Thyroid gland (tissue), 4 donors: ENCODE results near the gene PHLPP2. TPM values are rescaled to one million over a fixed set of nuclear protein-coding genes. Genes with fewer than 3 reads are reported as not detected.

Experiments used
- DNase-seq, 2 donors: peaks; one replicate each; pipeline ENCODE4 v3.0.0-alpha.2; 2019
- H3K27ac ChIP-seq, 3 donors: fragments of 200-600 bp; sonication (generic); 1 replicate in 2 of 3; 2 replicates in 1 of 3; pipeline ENCODE4 v1.5.1; 2016 to 2019; ENCODE audit warnings: mild to moderate bottlenecking in 1 of 3, moderate library complexity in 1 of 3
- H3K27me3 ChIP-seq: fragments of 200-600 bp; sonication (generic); one replicate; pipeline ENCODE4 v1.5.1; 2019
- H3K36me3 ChIP-seq, 2 donors: fragments of 200-600 bp; sonication (generic); one replicate each; pipeline ENCODE4 v1.5.1; 2016 to 2019
- H3K4me1 ChIP-seq, 2 donors: fragments of 200-600 bp; sonication (generic); one replicate each; pipeline ENCODE4 v1.5.1; 2017 to 2019
- H3K4me3 ChIP-seq, 3 donors: fragments of 200-600 bp; sonication (generic); replicated peaks in 1 of 3; 1 replicate in 2 of 3; 2 replicates in 1 of 3; pipeline ENCODE4 v1.5.1; 2016; ENCODE audit warnings: mild to moderate bottlenecking in 1 of 3
- H3K9me3 ChIP-seq: fragments of 200-600 bp; sonication (generic); one replicate; pipeline ENCODE4 v1.5.1; 2017
- CTCF ChIP-seq, 6 experiments: fragments of 200-600 bp in 3 of 6; fragments of 450-650 bp in 3 of 6; sonication (generic) in 3 of 6; IDR thresholded peaks; one replicate each; pipeline ENCODE4 v1.5.1; 2016 to 2019; ENCODE audit warnings: antibody characterized with exemption in 6 of 6, mild to moderate bottlenecking in 2 of 6, inconsistent platforms in 1 of 6, moderate library complexity in 1 of 6
- POLR2A ChIP-seq, 2 donors: fragments of 450-650 bp; IDR thresholded peaks; one replicate each; pipeline ENCODE4 v1.6.1; 2017; ENCODE audit warnings: antibody characterized with exemption in 2 of 2, mild to moderate bottlenecking in 2 of 2, moderate library complexity in 1 of 2
- WGBS, 2 donors: methylation state at CpG; one replicate each; pipeline ENCODE4 v1.1.5; 2017; 5-methylcytosine and 5-hydroxymethylcytosine counted together
- intact Hi-C: fragments of 100-400 bp; cut with DNase I; formaldehyde crosslinking; loops from one replicate; pipeline ENCODE4 v1.15.1; 2023
- total RNA-seq, 4 donors: library from RNA; depleted of rRNA; stranded (reverse); fragments of >200 nt; gene quantifications; one replicate each; pipeline ENCODE4 v1.2.3, GENCODE V29; 2016

The PHLPP2 gene
- total RNA-seq, 4 donors from 2014 or later: 17.7 to 36.9 (median 21.8) TPM

GRCh38 chr16:71727551-71728324, 3.2 kb upstream of the PHLPP2 start:
- intact Hi-C loops: no loop called here
- TF ChIP-seq CTCF (IDR thresholded peaks at IDR 0.05): no peak
- TF ChIP-seq POLR2A (IDR thresholded peaks at IDR 0.05): no peak
- Histone ChIP-seq H3K4me3 (no peak overlapping the region), H3K27ac (no peak overlapping the region), H3K4me1 (peaks cover 6% of the 10 kb centered on the region in 2 donors), H3K9me3 (no peaks in the 10 kb centered on the region), H3K27me3 (no peaks in the 10 kb centered on the region), H3K36me3 (peaks cover 14 to 16% of the 10 kb centered on the region in 2 donors)
- DNase-seq: no peak
- 86 to 87% methylated on average over 8 of the region's 8 CpGs for WGBS, 2 donors

- TF ChIP-seq CTCF (IDR thresholded peaks at IDR 0.05): no peak
- no peak for TF ChIP-seq POLR2A (IDR thresholded peaks at IDR 0.05)
- Histone ChIP-seq H3K4me1 (peaks cover 13 to 15% of the 10 kb centered on the region in 2 donors), H3K27ac (no peak overlapping the region), H3K4me3 (no peak overlapping the region), H3K27me3 (no peaks in the 10 kb centered on the region), H3K9me3 (no peaks in the 10 kb centered on the region), H3K36me3 (peaks cover 4 to 5% of the 10 kb centered on the region in 2 donors)
- intact Hi-C loops: no loop called here
- WGBS, 2 donors: 78 to 85% methylated on average over 4 of the region's 4 CpGs
- DNase-seq: no peak
These were observed 2.2 kb upstream of the PHLPP2 start for GRCh38 chr16:71726476-71727315.

GRCh38 chr16:71723537-71724319, 773 bp downstream of the PHLPP2 start:
- Histone ChIP-seq H3K36me3 (no peaks in the 10 kb centered on the region), H3K9me3 (no peaks in the 10 kb centered on the region), H3K27me3 (no peaks in the 10 kb centered on the region), H3K4me1 (peaks cover 32 to 37% of the 10 kb centered on the region in 2 donors), H3K27ac (peak overlapping the region; percentile 73 to 96 (median 87)), H3K4me3 (peak overlapping the region; percentile 13 to 95 (median 56))
- WGBS, 2 donors: 0 to 1% methylated on average over 24 of the region's 104 CpGs
- DNase-seq: peak; percentile 82 to 85
- TF ChIP-seq POLR2A (IDR thresholded peaks at IDR 0.05): peak in 1 of 2 donors; percentile 79
- TF ChIP-seq CTCF (IDR thresholded peaks at IDR 0.05): peak in 3 of 6 experiments; percentile 15 to 45 (median 26)
- intact Hi-C loops: no loop called here

GRCh38 chr16:71722801-71723536, 1.5 kb downstream of the PHLPP2 start:
- H3K36me3 ChIP-seq: no peaks in the 10 kb centered on the region
- no peaks in the 10 kb centered on the region for H3K27me3 ChIP-seq
- peak; percentile 85 to 86 for DNase-seq
- no peaks in the 10 kb centered on the region for H3K9me3 ChIP-seq
- intact Hi-C loops: no loop called here
- WGBS, 2 donors: 1% methylated on average over 23 to 38 of the region's 59 CpGs
- peaks cover 32 to 38% of the 10 kb centered on the region in 2 donors for H3K4me1 ChIP-seq
- no peak for TF ChIP-seq CTCF (IDR thresholded peaks at IDR 0.05)
- TF ChIP-seq POLR2A (IDR thresholded peaks at IDR 0.05): peak in 1 of 2 donors; percentile 69
- H3K27ac ChIP-seq: peak overlapping the region; percentile 73 to 96 (median 87)
- peak overlapping the region; percentile 13 to 95 (median 56) for H3K4me3 ChIP-seq
